NCI-H748 treated with DMSO at 0.1 percent for 48 hours (cell line): ENCODE data around the gene TRAM2.

Experiments used
- DNase-seq: peaks from one replicate; lab custom pipeline; 2025; lab: John Stamatoyannopoulos, UW

Gene TRAM2

GRCh38 chr6:52507557-52508260 lies 69.2 kb downstream of the TRAM2 start:
- DNase-seq = no peak

DNA sequence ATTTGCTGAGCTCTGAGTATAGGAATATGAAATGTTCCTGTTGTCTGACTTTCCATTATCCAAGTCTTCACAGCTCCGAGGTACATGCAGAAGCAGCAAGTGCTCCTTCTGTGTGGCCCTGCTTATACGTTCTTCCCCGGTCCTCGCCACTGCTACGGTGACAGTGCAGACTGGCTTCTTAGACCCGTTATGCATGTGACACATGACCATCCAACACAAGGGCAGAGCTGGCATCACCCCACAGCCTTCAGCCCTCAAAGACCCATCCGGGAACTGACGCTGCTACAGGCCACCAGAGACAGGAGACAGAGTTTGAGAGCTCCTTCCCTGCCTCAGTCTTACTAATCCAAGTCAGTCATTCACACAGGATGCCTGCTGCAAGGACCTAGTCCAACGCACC lies 70.4 kb downstream of the TRAM2 start:
- DNase-seq = no peak

DNA sequence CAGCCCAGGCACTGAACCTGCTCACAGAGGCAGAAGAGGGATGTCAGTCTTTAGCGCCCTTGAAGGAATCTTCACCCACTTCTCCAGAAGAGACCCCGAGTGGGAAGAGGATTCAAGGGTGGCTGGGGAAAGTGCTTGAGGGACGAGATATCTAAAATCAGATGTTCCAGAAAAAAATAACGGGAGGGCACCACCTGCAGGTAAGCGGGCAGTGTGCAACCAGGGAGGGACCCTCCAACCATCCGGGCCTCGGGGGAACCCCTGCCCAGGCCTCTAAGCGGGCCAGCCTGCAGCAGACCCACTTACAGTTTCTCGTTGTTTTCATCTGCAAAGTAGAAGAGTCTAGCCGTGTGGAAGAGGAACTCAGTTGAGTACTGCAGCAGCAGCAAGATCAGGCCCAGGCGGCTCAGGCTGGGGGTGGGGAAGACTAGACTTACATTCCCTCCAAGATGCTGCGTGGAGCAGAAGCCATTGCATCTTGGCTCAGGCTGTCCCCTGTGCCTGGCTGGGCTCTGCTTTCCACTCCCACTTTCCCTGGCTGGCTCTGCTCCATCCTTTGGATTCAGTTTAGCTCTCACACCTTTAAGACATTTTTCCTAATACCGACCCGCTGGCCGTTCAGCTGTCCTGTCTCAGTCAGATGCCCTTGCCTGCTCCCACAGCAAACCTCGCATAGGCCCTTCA lies 71.0 kb downstream of the TRAM2 start:
- DNase-seq = no peak

GRCh38 chr6:52504782-52505136 lies 72.1 kb downstream of the TRAM2 start:
- DNase-seq = no peak

DNA sequence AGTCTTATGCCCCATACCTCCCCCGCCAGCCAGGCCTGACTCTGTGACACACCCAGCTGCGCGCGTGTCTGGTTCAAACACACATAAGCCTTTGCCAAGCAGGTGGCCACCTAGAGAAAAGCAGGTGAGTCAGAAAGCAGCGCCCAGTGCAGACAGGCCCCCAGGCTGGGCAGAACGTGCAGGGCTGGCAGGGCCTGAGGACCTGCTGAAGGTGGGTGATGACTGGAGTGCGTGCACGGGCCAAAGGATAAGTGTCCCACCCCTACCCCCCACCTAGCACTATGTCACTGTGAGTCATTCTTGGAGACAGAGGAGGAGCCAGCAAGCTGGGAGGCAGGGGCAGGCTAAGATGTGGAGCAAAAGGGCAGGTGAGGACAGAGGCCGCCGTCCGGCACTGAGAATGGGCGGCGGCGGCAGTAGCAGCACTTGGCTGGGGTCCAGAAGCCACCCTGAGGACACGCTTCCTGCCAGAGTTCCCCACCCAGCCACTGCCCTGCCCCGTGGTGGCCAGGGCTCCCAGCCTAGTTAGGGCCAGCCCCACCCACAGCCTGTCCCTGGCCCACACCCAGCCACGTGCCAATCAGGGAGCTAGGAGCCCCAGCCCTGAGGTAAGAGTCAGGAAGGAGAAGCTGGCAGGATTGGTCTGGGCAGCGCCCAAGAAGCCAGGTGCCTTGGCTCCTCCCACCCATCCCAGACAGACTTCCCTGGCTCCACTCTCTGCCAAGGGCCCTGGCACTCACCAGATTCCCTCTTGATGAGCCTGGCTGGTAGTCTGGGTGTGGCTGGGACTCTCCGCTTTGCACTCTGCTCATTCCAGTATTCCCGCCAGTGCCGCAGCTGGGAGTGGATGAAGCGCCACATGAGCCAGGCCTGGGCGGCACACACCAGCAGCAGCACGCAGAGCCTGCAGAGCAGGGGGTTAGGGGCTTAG lies 72.7 kb downstream of the TRAM2 start:
- peak; percentile 92 for DNase-seq

DNA sequence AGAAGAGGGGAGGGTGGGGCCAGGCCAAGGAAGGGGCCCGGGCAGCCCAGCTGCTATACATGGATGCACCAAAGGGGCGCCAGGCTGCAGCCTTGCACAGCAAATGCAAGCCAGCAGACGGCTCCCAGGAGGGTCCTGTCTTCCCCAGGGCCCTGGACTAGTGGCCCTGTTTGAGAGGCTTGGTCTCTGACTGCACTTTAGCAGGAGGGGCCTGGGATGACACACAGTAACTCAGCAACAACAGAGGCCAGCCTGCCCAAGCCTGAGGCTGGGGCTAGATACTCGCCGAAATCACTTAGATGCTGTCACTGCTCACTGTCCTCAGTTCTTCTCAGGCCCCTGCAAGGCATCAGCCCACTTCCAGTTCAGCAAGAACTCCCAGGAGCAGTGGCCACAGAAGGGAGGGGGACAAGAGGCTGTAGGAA lies 73.5 kb downstream of the TRAM2 start:
- no peak for DNase-seq

- no peak for DNase-seq
These were observed 74.4 kb downstream of the TRAM2 start for GRCh38 chr6:52502306-52503029.

- DNase-seq = no peak
These were observed 76.4 kb downstream of the TRAM2 start for GRCh38 chr6:52500238-52501129.

- no peak for DNase-seq
These were observed 77.1 kb downstream of the TRAM2 start for GRCh38 chr6:52499681-52500236.

DNA sequence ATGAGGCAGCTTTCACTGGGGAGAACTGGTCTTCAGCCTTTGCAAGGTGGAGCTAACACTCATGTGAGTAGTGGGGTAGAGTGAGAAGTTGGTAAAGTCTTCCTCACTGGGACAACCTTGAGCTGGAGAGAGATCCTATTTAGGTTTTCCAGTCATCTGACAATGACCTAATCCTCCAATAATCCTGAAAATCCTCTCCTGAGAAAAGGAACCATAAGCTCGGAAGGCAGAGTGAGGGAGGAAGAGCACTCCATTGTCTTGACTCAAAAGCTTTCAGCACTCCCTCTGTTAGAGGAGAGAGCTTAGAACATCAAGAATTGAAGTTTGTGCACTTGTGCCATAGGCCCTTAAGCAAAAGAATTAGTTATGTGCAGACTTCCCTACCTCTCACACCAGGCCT lies 77.8 kb downstream of the TRAM2 start:
- no peak for DNase-seq

- no peak for DNase-seq
These were observed 78.3 kb downstream of the TRAM2 start for GRCh38 chr6:52498538-52499017.

DNA sequence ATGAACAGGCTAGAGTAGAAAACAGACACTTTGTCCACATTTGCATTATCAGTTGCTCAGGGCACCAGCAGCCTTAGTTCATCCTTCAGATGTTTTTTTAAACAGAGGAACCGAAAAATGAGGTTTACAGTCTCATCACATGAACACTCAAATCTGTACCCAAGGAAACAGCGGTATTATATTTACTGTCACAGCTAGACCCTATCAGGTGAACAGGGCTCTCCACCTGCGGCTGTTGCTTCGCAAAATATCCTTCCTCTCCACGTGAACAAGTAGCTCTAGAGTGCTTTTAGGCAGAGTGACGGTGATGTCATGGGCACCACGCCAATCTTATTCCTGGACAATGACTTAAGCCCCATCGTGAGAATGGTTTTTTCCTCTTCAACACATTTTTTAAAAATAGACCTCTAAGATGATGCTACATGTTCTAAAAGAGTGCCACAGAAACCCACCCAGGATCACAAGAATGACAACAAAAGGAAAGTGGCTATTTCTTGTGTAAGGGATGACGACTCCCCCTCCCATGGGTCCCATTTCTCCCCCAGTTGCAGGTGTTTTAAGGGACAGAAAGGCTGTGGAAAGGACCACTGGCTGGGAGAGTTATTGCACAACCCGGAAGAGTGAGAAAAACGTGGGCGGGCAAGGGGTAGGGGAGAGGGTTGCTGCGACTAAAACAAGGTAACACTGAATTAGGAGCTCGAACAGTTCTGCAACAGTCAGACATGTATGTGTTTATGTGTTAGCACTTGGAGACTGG lies 79.0 kb downstream of the TRAM2 start:
- peak; percentile 7 for DNase-seq

DNA sequence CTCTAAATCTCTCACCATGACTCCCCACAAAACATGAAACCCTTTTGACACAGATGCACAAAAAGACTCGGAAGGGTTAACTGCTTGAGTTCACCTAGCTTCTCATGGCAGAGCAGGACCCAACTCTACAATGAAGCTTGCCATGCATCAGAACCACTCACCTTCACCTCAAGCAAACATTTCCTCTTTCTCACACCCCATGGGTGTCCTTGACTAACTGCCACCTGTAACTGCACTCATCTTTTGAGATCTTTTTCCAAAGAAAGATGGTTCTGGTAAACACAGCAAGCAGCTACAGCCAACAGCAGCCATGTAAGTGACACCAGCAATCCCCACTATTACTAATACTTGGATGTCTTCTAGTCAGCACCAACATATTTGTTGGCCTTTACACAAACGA lies 80.2 kb downstream of the TRAM2 start:
- DNase-seq = no peak

GRCh38 chr6:52495922-52496321 lies 80.9 kb downstream of the TRAM2 start:
- DNase-seq = no peak

GRCh38 chr6:52494298-52495072 lies 82.4 kb downstream of the TRAM2 start:
- no peak for DNase-seq

GRCh38 chr6:52493669-52494068 lies 83.2 kb downstream of the TRAM2 start:
- no peak for DNase-seq

- DNase-seq = no peak
These were observed 85.4 kb downstream of the TRAM2 start for GRCh38 chr6:52491203-52492069.

- DNase-seq = no peak
These were observed 87.0 kb downstream of the TRAM2 start for GRCh38 chr6:52489881-52490280.
